Calu3 (cell line): ENCODE measurements around the gene GRB10. TPM values are rescaled to one million over a fixed set of nuclear protein-coding genes. Genes with fewer than 3 reads are reported as not detected.
"Not testable (repeated sequence)": the region's sequence is repeated elsewhere in the genome, so short reads cannot be mapped to it uniquely, and the experiment has no call there.

Source experiments
- BruUV-seq: library from RNA; stranded (reverse); fragments of 400-500 nt; replicated peaks from 2 replicates; lab custom pipeline; 2021; lab: Mats Ljungman, UMichigan
- CTCF ChIA-PET: fragments of 300-600 bp; sonication (Branson Sonifier 250); formaldehyde crosslinking; loops from one replicate; lab custom pipeline; 2022; ENCODE audit warnings: antibody characterized with exemption; lab: Charles Lee
- DNase-seq: peaks from one replicate; pipeline ENCODE4 v3.0.0; 2022
- H3K27ac Mint-ChIP-seq: one replicate; pipeline ENCODE4 v1.8.0; 2022; ENCODE audit warnings: mixed read lengths; ENCODE audit not compliant: unreplicated experiment
- H3K27me3 Mint-ChIP-seq: one replicate; pipeline ENCODE4 v1.8.0; 2022; ENCODE audit warnings: mixed read lengths; ENCODE audit not compliant: unreplicated experiment
- H3K36me3 Mint-ChIP-seq: one replicate; pipeline ENCODE4 v1.8.0; 2022; ENCODE audit warnings: mild to moderate bottlenecking, moderate library complexity, mixed read lengths; ENCODE audit not compliant: insufficient read depth, unreplicated experiment
- H3K4me1 Mint-ChIP-seq: one replicate; pipeline ENCODE4 v1.8.0; 2022; ENCODE audit warnings: mild to moderate bottlenecking, low read depth, mixed read lengths; ENCODE audit not compliant: unreplicated experiment
- H3K4me3 Mint-ChIP-seq: one replicate; pipeline ENCODE4 v1.8.0; 2022; ENCODE audit warnings: mild to moderate bottlenecking, low read depth, moderate library complexity, mixed read lengths; ENCODE audit not compliant: unreplicated experiment
- H3K9me3 Mint-ChIP-seq: one replicate; pipeline ENCODE4 v1.8.0; 2022; ENCODE audit warnings: low read depth, mixed read lengths; ENCODE audit not compliant: unreplicated experiment
- intact Hi-C: fragments of 100-400 bp; cut with micrococcal nuclease; formaldehyde crosslinking; loops from one replicate; pipeline ENCODE4 v1.10.0; 2022; ENCODE audit not compliant: unreplicated experiment
- total RNA-seq: library from RNA; stranded (reverse); gene quantifications from 2 replicates; pipeline ENCODE4 v1.2.3, GENCODE V29; 2022
- TF ChIP-seq, protein P1 (sequence below): fragments of 200-600 bp; IDR thresholded peaks from one replicate; pipeline ENCODE4 v1.8.0; 2022; ENCODE audit warnings: antibody characterized with exemption; ENCODE audit not compliant: unreplicated experiment

The GRB10 gene
- total RNA-seq, 1 experiment from 2014 or later: 90.6 TPM

DNA sequence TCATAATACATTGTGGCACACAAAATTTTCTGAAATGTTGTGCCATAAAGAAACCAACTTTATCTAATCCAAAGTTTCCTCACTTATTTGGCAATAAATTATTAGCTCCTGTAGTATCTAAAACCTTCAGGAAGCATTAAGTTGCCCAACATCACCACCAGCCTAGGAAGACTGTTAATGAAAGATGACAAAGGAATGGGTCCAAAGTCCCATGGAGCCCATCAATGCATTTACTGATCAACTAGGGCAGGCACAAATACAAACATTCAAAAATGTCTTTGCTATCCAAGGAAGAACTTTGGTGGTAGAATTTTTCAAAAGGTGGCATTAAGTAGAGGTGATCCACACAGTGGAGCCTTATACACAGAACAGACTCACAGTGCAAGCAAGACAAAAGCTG is 4.5 kb downstream of the GRB10 start:
- no peaks in the 10 kb centered on the region for H3K9me3 Mint-ChIP-seq
- BruUV-seq: no TSS peak
- TF ChIP-seq, protein P1, sequence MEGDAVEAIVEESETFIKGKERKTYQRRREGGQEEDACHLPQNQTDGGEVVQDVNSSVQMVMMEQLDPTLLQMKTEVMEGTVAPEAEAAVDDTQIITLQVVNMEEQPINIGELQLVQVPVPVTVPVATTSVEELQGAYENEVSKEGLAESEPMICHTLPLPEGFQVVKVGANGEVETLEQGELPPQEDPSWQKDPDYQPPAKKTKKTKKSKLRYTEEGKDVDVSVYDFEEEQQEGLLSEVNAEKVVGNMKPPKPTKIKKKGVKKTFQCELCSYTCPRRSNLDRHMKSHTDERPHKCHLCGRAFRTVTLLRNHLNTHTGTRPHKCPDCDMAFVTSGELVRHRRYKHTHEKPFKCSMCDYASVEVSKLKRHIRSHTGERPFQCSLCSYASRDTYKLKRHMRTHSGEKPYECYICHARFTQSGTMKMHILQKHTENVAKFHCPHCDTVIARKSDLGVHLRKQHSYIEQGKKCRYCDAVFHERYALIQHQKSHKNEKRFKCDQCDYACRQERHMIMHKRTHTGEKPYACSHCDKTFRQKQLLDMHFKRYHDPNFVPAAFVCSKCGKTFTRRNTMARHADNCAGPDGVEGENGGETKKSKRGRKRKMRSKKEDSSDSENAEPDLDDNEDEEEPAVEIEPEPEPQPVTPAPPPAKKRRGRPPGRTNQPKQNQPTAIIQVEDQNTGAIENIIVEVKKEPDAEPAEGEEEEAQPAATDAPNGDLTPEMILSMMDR: no peak
- H3K27ac Mint-ChIP-seq: no peak overlapping the region
- intact Hi-C loops: no loop called here
- no peaks in the 10 kb centered on the region for H3K27me3 Mint-ChIP-seq
- CTCF ChIA-PET: interaction anchor here (0.5 kb wide), 1 partner anchor 363 kb away, joined by 3 read pairs; no protein-coding TSS in a partner anchor
- H3K4me3 Mint-ChIP-seq: no peak overlapping the region
- H3K36me3 Mint-ChIP-seq: peaks cover 19% of the 10 kb centered on the region
- peaks cover 56% of the 10 kb centered on the region for H3K4me1 Mint-ChIP-seq
- DNase-seq: no peak

DNA sequence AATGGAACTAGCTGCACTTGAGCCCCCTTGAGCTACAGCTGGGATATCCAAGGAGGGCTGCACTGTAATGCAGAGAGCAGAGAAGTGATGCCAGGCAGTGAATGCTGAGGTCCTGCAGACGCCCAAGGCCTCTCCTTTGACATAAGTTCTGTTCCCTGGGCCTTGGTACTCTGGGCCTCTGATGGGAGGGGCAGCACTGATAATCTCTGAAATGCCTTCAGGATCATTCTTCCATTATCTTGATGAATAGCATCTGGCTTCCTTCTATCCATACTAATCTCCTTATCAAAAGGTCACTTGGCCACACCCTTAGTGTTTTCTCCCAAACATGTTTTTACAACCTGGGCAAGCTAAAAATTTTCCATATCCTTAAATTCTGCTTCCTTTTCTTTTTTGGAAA is 6.9 kb downstream of the GRB10 start:
- intact Hi-C loops: loop anchor here (2.0 kb wide), 1 partner anchor 45 kb away; no protein-coding TSS in a partner anchor
- H3K4me1 Mint-ChIP-seq: peaks cover 64% of the 10 kb centered on the region
- no TSS peak for BruUV-seq
- TF ChIP-seq, protein P1: no peak
- no peak for DNase-seq
- H3K9me3 Mint-ChIP-seq: no peaks in the 10 kb centered on the region
- H3K27me3 Mint-ChIP-seq: no peaks in the 10 kb centered on the region
- no peak overlapping the region for H3K4me3 Mint-ChIP-seq
- CTCF ChIA-PET: no interaction called here
- peaks cover 22% of the 10 kb centered on the region for H3K36me3 Mint-ChIP-seq
- H3K27ac Mint-ChIP-seq: no peak overlapping the region

DNA sequence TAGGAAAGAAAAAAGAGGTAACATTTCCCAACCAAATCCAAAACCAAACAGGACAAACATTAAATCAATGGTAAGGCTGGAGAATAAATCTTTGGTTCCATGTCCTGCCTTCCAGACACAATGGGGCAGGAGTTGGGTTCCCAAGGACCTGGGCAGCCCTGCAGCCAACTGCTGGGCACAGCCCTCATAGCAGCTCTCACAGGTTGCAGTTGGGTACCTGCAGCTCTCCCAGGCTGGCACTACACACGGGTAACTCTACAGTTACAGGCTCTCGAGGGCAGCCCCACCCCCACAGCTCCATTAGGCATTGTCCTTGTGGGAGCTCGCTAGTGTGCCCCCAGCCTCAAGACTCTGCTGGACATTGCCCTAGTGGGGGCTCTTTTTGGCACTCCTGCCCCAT is 7.5 kb downstream of the GRB10 start:
- Mint-ChIP-seq H3K9me3 (no peaks in the 10 kb centered on the region), H3K36me3 (peaks cover 19% of the 10 kb centered on the region), H3K27ac (no peak overlapping the region), H3K4me1 (peaks cover 62% of the 10 kb centered on the region), H3K4me3 (no peak overlapping the region), H3K27me3 (no peaks in the 10 kb centered on the region)
- CTCF ChIA-PET: interaction anchor here (0.6 kb wide), 1 partner anchor 1608 kb away, joined by 4 read pairs; no protein-coding TSS in a partner anchor
- DNase-seq: no peak
- BruUV-seq: no TSS peak
- intact Hi-C loops: loop anchor here (2.0 kb wide), 1 partner anchor 44 kb away; no protein-coding TSS in a partner anchor
- TF ChIP-seq, protein P1: no peak

DNA sequence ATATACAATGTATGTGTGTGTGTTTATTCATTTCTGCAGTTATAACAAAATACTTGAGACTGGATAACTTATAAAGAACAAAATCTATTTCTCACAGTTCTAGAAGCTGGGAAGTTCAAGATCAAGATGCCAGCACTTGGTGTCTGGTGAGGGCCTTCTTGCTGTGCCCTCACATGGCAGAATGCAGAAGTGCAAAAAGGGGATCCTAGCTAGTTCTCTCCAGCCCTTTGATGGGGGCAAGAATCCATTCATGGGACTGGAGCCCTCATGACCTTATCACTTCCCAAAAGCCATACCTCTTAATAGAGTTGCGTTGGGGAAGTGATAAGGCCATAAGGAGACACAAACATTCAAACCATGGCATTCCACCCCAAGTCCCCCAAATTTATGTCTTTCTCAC is 8.4 kb downstream of the GRB10 start:
- no peaks in the 10 kb centered on the region for H3K9me3 Mint-ChIP-seq
- no peak for DNase-seq
- CTCF ChIA-PET: no interaction called here
- intact Hi-C loops: loop anchor here (2.0 kb wide), 1 partner anchor 44 kb away; no protein-coding TSS in a partner anchor
- peaks cover 54% of the 10 kb centered on the region for H3K4me1 Mint-ChIP-seq
- no peak overlapping the region for H3K27ac Mint-ChIP-seq
- H3K36me3 Mint-ChIP-seq: peaks cover 17% of the 10 kb centered on the region
- H3K27me3 Mint-ChIP-seq: no peaks in the 10 kb centered on the region
- H3K4me3 Mint-ChIP-seq: no peak overlapping the region
- BruUV-seq: no TSS peak
- TF ChIP-seq, protein P1: no peak

DNA sequence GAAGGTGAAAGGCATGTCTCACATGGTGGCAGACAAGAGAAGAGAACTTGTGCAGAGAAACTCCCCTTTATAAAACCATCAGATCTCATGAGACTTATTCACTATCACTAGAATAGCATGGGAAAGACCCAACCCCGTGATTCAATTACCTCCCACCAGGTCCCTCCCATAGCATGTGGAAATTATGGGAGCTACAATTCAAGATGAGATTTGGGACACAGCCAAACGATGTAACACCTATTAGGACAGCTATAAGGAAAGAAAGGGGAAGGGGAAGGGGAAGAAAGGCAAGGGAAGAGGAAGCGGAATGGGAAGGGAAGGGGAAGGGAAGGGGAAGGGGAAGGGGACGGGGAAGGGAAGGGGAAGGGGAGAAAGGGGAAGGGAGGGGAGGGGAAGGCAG is 9.6 kb downstream of the GRB10 start:
- CTCF ChIA-PET, H3K4me3 Mint-ChIP-seq, intact Hi-C loops, DNase-seq, H3K27me3 Mint-ChIP-seq, H3K27ac Mint-ChIP-seq, BruUV-seq, H3K9me3 Mint-ChIP-seq: not testable (repeated sequence)
- peaks cover 16% of the 10 kb centered on the region for H3K36me3 Mint-ChIP-seq
- H3K4me1 Mint-ChIP-seq: peaks cover 54% of the 10 kb centered on the region
